Adipocyte (in vitro differentiated cells): ENCODE data around the gene PLCD3.

Source experiments
- DNase-seq: peaks from one replicate; pipeline ENCODE4 v3.0.0-alpha.2; 2015; ENCODE audit warnings: low read depth
- H3K27me3 ChIP-seq: replicated peaks from 2 replicates; pipeline ENCODE4 v1.7.0; 2013; ENCODE audit warnings: mild to moderate bottlenecking, low read length, moderate library complexity; ENCODE audit not compliant: control insufficient read depth, insufficient read depth
- H3K36me3 ChIP-seq: 2 replicates; pipeline ENCODE4 v1.7.0; 2013; ENCODE audit warnings: low read length, mild to moderate bottlenecking, moderate library complexity; ENCODE audit not compliant: control insufficient read depth, insufficient read depth, severe bottlenecking
- H3K4me1 ChIP-seq: 2 replicates; pipeline ENCODE4 v1.7.0; 2013; ENCODE audit warnings: mild to moderate bottlenecking, low read length, moderate library complexity; ENCODE audit not compliant: control insufficient read depth, insufficient read depth
- H3K4me3 ChIP-seq: 2 replicates; pipeline ENCODE4 v1.7.0; 2013; ENCODE audit warnings: mild to moderate bottlenecking, low read length, moderate library complexity
- H3K9ac ChIP-seq: 2 replicates; pipeline ENCODE4 v1.7.0; 2013; ENCODE audit warnings: mild to moderate bottlenecking, low read length, moderate library complexity
- H3K9me3 ChIP-seq: 2 replicates; pipeline ENCODE4 v1.7.0; 2013; ENCODE audit warnings: mild to moderate bottlenecking, low read length, moderate library complexity; ENCODE audit not compliant: control insufficient read depth

Gene PLCD3

GRCh38 chr17:45132320-45132571, at the start of gene PLCD3:
Gene PLCD3, minus strand, starts transcription at chr17:45132515. Its CDS starts 105 bp downstream, at chr17:45132410.
- H3K9ac ChIP-seq, result peak within 1 kb of the TSS; percentile 92
- H3K4me3 ChIP-seq, result peak within 1 kb of the TSS; percentile 83
- no peaks in the 10 kb centered on the region for H3K9me3 ChIP-seq
- H3K27me3 ChIP-seq, result no peaks in the 10 kb centered on the region
- DNase-seq, result no peak
- no peaks in the 10 kb centered on the region for H3K36me3 ChIP-seq
- peaks cover 44% of the 10 kb centered on the region for H3K4me1 ChIP-seq

- Histone ChIP-seq H3K36me3 (no peaks in the 10 kb centered on the region), H3K4me3 (no peak overlapping the region), H3K9me3 (no peaks in the 10 kb centered on the region), H3K4me1 (peaks cover 14% of the 10 kb centered on the region), H3K9ac (no peak overlapping the region), H3K27me3 (no peaks in the 10 kb centered on the region)
- DNase-seq, result no peak
These were observed 45.2 kb upstream of the PLCD3 start for GRCh38 chr17:45177563-45177962.

GRCh38 chr17:45175759-45176115, 43.4 kb upstream of the PLCD3 start:
- H3K27me3 ChIP-seq, result no peaks in the 10 kb centered on the region
- no peak for DNase-seq
- no peaks in the 10 kb centered on the region for H3K9me3 ChIP-seq
- no peak overlapping the region for H3K4me3 ChIP-seq
- no peak overlapping the region for H3K9ac ChIP-seq
- no peaks in the 10 kb centered on the region for H3K36me3 ChIP-seq
- H3K4me1 ChIP-seq, result peaks cover 32% of the 10 kb centered on the region

GRCh38 chr17:45172541-45173286, 40.4 kb upstream of the PLCD3 start:
- Histone ChIP-seq H3K9ac (peak overlapping the region; percentile 81), H3K36me3 (peaks cover 3% of the 10 kb centered on the region), H3K4me3 (peak overlapping the region; percentile 78), H3K9me3 (no peaks in the 10 kb centered on the region), H3K4me1 (peaks cover 38% of the 10 kb centered on the region), H3K27me3 (no peaks in the 10 kb centered on the region)
- peak; percentile 61 for DNase-seq

- Histone ChIP-seq H3K9me3 (no peaks in the 10 kb centered on the region), H3K27me3 (no peaks in the 10 kb centered on the region), H3K4me1 (peaks cover 38% of the 10 kb centered on the region), H3K4me3 (peak overlapping the region; percentile 78), H3K36me3 (peaks cover 3% of the 10 kb centered on the region), H3K9ac (peak overlapping the region; percentile 81)
- no peak for DNase-seq
These were observed 39.9 kb upstream of the PLCD3 start for GRCh38 chr17:45172232-45172540.

GRCh38 chr17:45171338-45172231, 39.3 kb upstream of the PLCD3 start:
- H3K9ac ChIP-seq, result peak overlapping the region; percentile 81
- H3K27me3 ChIP-seq, result no peaks in the 10 kb centered on the region
- peaks cover 3% of the 10 kb centered on the region for H3K36me3 ChIP-seq
- H3K4me1 ChIP-seq, result peaks cover 38% of the 10 kb centered on the region
- no peaks in the 10 kb centered on the region for H3K9me3 ChIP-seq
- peak overlapping the region; percentile 78 for H3K4me3 ChIP-seq
- peak; percentile 26 for DNase-seq

GRCh38 chr17:45170931-45171337, 38.6 kb upstream of the PLCD3 start:
- Histone ChIP-seq H3K9me3 (no peaks in the 10 kb centered on the region), H3K9ac (peak overlapping the region; percentile 81), H3K36me3 (peaks cover 3% of the 10 kb centered on the region), H3K4me1 (peaks cover 32% of the 10 kb centered on the region), H3K27me3 (no peaks in the 10 kb centered on the region), H3K4me3 (peak overlapping the region; percentile 78)
- DNase-seq, result peak; percentile 90

- no peak for DNase-seq
- H3K4me3 ChIP-seq, result peak overlapping the region; percentile 78
- no peaks in the 10 kb centered on the region for H3K27me3 ChIP-seq
- peak overlapping the region; percentile 81 for H3K9ac ChIP-seq
- peaks cover 3% of the 10 kb centered on the region for H3K36me3 ChIP-seq
- peaks cover 29% of the 10 kb centered on the region for H3K4me1 ChIP-seq
- no peaks in the 10 kb centered on the region for H3K9me3 ChIP-seq
These were observed 38.1 kb upstream of the PLCD3 start for GRCh38 chr17:45170280-45170930.

- no peak for DNase-seq
- no peak overlapping the region for H3K9ac ChIP-seq
- H3K9me3 ChIP-seq, result no peaks in the 10 kb centered on the region
- H3K4me1 ChIP-seq, result peaks cover 29% of the 10 kb centered on the region
- peaks cover 3% of the 10 kb centered on the region for H3K36me3 ChIP-seq
- no peaks in the 10 kb centered on the region for H3K27me3 ChIP-seq
- H3K4me3 ChIP-seq, result no peak overlapping the region
These were observed 36.9 kb upstream of the PLCD3 start for GRCh38 chr17:45168991-45169752.

- no peak for DNase-seq
These were observed 32.5 kb upstream of the PLCD3 start for GRCh38 chr17:45164734-45165269.

More at GRCh38 chr17:45164734-45165269, 32.5 kb upstream of the PLCD3 start:
- Histone ChIP-seq H3K9me3 (no peaks in the 10 kb centered on the region), H3K9ac (no peak overlapping the region), H3K4me3 (no peak overlapping the region), H3K36me3 (peaks cover 3% of the 10 kb centered on the region), H3K4me1 (peaks cover 12% of the 10 kb centered on the region), H3K27me3 (no peaks in the 10 kb centered on the region)
